Activated CD4-positive, alpha-beta T cell treated with anti-CD3 and anti-CD28 coated beads, Interleukin-2, amount 50 U/mL, for 16 hours (primary cell): ENCODE data around the gene HDAC8.

Experiments
- DNase-seq: peaks from one replicate; pipeline ENCODE4 v3.0.0-alpha.2; 2020

Gene HDAC8

GRCh38 chrX:72313707-72314641 is 258.7 kb downstream of the HDAC8 start:
- no peak for DNase-seq

GRCh38 chrX:72312311-72312940 is 260.2 kb downstream of the HDAC8 start:
- DNase-seq: no peak

GRCh38 chrX:72309297-72310071 is 263.2 kb downstream of the HDAC8 start:
- DNase-seq: no peak

- DNase-seq: peak; percentile 29
Measured at GRCh38 chrX:72308566-72309296, 263.9 kb downstream of the HDAC8 start.

GRCh38 chrX:72308209-72308565 is 264.5 kb downstream of the HDAC8 start:
- no peak for DNase-seq

GRCh38 chrX:72307646-72308051 is 265.0 kb downstream of the HDAC8 start:
- DNase-seq: no peak

- DNase-seq: no peak
Measured at GRCh38 chrX:72306851-72307645, 265.6 kb downstream of the HDAC8 start.

- DNase-seq: no peak
Measured at GRCh38 chrX:72306085-72306801, 266.4 kb downstream of the HDAC8 start.

GRCh38 chrX:72305286-72306084 is 267.2 kb downstream of the HDAC8 start, which contains the start of gene CITED1:
Gene CITED1 (minus strand): TSS chrX:72305914. CDS start chrX:72302869, 3,045 bp downstream.
- peak; percentile 12 for DNase-seq

- DNase-seq: no peak
Measured at GRCh38 chrX:72304877-72305276, 267.8 kb downstream of the HDAC8 start.

GRCh38 chrX:72301781-72302180 is 270.9 kb downstream of the HDAC8 start:
- DNase-seq: no peak

- DNase-seq: no peak
Measured at GRCh38 chrX:72299891-72300630, 272.6 kb downstream of the HDAC8 start.

- no peak for DNase-seq
Measured at GRCh38 chrX:72297953-72298730, 274.5 kb downstream of the HDAC8 start.

GRCh38 chrX:72296991-72297390 is 275.7 kb downstream of the HDAC8 start:
- DNase-seq: no peak

GRCh38 chrX:72295745-72296144 is 276.9 kb downstream of the HDAC8 start:
- DNase-seq: no peak

GRCh38 chrX:72294497-72294896 is 278.1 kb downstream of the HDAC8 start:
- DNase-seq: no peak

GRCh38 chrX:72282302-72282701 is 290.3 kb downstream of the HDAC8 start:
- DNase-seq: no peak

- DNase-seq: no peak
Measured at GRCh38 chrX:72280321-72280845, 292.3 kb downstream of the HDAC8 start.
